Retina (tissue), 1 donor: ENCODE results near the gene ZNF219.

Source experiments
- DNase-seq: peaks from one replicate; pipeline ENCODE4 v3.0.0-alpha.2; 2016

ZNF219 gene

GRCh38 chr14:21098076-21098891, at the start of gene ZNF219:
Gene ZNF219, minus strand, starts transcription at chr14:21098655. Its CDS starts 5,064 bp downstream, at chr14:21093591.
- no peak for DNase-seq

- DNase-seq, result no peak
Observed at GRCh38 chr14:21145437-21145836, 47.0 kb upstream of the ZNF219 start.

- DNase-seq, result no peak
Observed at GRCh38 chr14:21142357-21142756, 43.9 kb upstream of the ZNF219 start.

GRCh38 chr14:21136024-21136423, 37.6 kb upstream of the ZNF219 start:
- peak; percentile 1 for DNase-seq

GRCh38 chr14:21133901-21134300, 35.4 kb upstream of the ZNF219 start:
- no peak for DNase-seq

- DNase-seq, result no peak
Observed at GRCh38 chr14:21123429-21123828, 25.0 kb upstream of the ZNF219 start.

GRCh38 chr14:21121122-21121521, 22.7 kb upstream of the ZNF219 start:
- DNase-seq, result no peak

- no peak for DNase-seq
Observed at GRCh38 chr14:21120686-21121085, 22.2 kb upstream of the ZNF219 start.

- no peak for DNase-seq
Observed at GRCh38 chr14:21118933-21119332, 20.5 kb upstream of the ZNF219 start.

- DNase-seq, result no peak
Observed at GRCh38 chr14:21113369-21113768, 14.9 kb upstream of the ZNF219 start.

- DNase-seq, result no peak
Observed at GRCh38 chr14:21112255-21112654, 13.8 kb upstream of the ZNF219 start.

- DNase-seq, result no peak
Observed at GRCh38 chr14:21109377-21110138, 11.1 kb upstream of the ZNF219 start.

- DNase-seq, result no peak
Observed at GRCh38 chr14:21108791-21109190, 10.3 kb upstream of the ZNF219 start.

- peak; percentile 24 for DNase-seq
Observed at GRCh38 chr14:21107283-21107800, 8.9 kb upstream of the ZNF219 start.

GRCh38 chr14:21106498-21107282, 8.2 kb upstream of the ZNF219 start:
- DNase-seq, result peak; percentile 87

GRCh38 chr14:21106176-21106497, 7.7 kb upstream of the ZNF219 start:
- no peak for DNase-seq

- no peak for DNase-seq
Observed at GRCh38 chr14:21105095-21105494, 6.6 kb upstream of the ZNF219 start.

GRCh38 chr14:21104448-21105060, 6.1 kb upstream of the ZNF219 start:
- DNase-seq, result peak; percentile 92

- DNase-seq, result peak; percentile 100
Observed at GRCh38 chr14:21103710-21104447, 5.4 kb upstream of the ZNF219 start.

- no peak for DNase-seq
Observed at GRCh38 chr14:21103411-21103709, 4.9 kb upstream of the ZNF219 start.

- no peak for DNase-seq
Observed at GRCh38 chr14:21102521-21103410, 4.3 kb upstream of the ZNF219 start.
